GM04504 (cell line): ENCODE data around the gene SLC49A3.
"Not testable (repeated sequence)": the region's sequence is repeated elsewhere in the genome, so short reads cannot be mapped to it uniquely, and the experiment has no call there.

ENCODE experiments used
- DNase-seq: peaks from one replicate; pipeline ENCODE4 v3.0.0-alpha.2; 2012; ENCODE audit warnings: low read depth

The SLC49A3 gene

DNA sequence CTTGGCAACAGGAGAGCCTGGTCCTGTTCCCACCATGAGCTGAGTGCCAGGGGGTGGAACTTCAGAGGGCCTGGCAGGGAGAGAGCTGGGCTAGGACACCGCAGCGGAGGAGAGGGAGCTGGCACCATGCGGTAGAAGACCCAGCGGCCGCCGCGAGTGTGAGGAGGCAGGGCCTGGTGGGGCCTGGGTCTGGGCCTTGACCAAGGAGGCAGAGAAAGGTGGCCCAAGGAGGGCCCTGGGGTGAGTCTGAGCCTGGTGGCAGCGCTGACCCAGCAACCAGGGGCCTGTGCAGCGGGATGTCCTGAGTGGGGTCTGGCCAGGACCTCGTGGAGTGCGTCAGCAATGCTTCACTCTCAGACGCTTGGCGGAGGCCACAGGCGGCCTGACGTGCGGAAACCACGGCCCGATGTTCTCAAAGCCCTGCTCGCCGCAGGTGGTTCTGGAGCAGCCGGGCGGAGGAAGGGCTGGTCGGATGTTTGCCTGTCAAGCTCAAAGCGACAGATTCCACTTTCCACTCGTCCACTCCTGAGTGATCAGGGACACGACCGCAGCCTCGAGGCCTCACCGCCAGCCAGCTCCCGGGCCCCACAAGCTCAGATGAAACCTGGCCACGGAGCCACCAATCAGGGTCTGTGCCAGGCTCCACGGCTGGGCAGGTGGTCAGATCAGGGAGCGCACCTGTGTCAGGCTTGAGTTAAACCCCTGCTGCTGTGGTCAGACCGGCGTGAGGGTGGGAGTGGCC, 35.7 kb downstream of the SLC49A3 start:
- DNase-seq: no peak

- no peak for DNase-seq
These were observed 36.9 kb downstream of the SLC49A3 start for GRCh38 chr4:651884-652642.

DNA sequence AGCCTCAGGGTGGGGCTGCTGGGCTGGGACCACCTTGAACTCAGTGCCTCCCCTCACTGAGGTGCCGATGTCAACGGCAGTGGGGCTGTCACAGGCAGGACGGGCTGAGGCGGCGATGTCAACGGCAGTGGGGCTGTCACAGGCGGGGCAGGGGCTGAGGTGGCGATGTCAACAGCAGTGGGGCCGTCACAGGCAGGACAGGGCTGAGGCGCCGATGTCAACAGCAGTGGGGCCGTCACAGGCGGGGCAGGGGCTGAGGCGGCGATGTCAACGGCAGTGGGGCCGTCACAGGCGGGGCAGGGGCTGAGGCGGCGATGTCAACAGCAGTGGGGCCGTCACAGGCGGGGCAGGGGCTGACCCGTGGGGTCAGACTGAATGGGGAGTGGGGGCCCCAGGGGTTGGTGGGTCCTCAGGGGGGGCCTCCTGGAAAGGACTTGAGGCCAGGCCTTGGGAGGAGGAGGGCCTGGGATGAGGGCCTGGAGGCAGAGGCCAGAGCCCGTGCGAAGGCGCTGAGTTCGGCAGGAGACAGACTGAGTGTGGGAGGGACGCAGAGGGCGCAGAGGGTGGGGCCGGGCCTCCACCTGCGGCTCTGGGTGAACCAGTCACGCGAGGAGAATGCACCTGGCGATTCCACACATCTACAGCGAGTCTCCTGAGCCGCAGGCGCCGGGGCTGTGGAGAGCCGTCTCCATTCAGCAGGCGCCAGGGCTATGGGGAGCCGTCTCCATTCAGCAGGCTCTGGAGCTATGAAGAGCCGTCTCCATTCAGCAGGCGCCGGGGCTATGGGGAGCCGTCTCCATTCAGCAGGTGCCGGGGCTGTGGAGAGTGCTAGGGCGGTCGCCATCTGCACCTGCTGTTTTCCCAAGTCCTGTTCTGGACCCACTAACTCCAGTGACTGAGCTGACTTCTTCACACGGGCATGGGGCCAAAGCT, 37.7 kb downstream of the SLC49A3 start:
- no peak for DNase-seq

DNA sequence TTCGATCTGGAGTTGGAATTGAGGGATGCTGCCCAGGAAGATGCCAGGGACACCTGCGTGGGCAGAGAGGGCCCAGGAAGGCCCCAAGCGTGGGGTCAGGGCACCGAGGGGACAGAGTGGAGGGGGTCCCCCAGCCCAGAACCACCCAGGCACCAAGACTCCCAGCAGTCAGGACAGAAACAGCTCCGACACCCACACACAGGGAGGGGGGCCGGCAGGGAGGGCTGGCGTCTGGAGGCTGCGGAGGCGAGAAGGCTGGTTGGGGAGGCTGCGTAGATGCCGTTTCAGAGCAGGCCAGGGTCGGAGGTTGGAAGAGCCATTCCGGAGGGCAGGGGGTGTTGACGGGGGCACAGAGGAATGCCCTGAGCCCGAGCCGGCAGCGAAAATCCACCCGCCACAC, 38.5 kb downstream of the SLC49A3 start:
- DNase-seq: no peak

- no peak for DNase-seq
These were observed 39.1 kb downstream of the SLC49A3 start for GRCh38 chr4:649751-650310.

DNA sequence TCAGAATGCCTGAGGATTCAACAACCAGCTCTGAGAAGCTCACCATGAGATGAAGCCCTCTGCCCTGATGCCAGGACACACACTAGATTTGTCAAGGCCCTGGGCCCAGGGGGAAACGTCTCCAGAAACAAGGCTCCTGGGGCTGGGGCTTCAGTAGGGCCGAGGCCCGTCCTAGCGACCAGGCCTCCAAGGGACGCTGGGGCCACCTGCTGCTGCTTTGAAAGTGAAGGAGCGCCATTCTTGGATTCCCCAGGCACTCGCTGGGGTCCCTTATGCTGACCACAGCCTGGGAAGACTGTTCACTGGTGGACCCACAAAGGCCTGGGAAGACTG, 39.7 kb downstream of the SLC49A3 start:
- no peak for DNase-seq

GRCh38 chr4:648579-649292, 40.2 kb downstream of the SLC49A3 start:
- no peak for DNase-seq

DNA sequence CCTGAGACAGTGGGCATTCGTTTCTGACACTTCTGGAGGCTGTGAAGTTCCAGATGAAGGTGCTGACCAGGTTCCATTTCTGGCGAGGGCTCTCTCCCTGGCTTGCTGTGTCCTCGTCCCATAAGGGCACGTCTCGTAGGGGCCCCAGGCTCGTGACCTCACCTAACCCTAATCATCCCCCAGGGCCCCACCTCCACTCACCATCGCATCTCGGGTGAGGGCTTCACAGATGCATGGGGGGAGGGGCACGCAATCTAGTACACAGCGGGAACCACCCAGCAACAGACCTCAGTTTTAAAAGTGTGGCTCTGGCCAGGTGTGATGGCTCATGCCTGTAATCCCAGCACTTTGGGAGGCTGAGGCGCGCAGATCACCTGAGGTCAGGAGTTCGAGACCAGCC, 41.5 kb downstream of the SLC49A3 start:
- no peak for DNase-seq

DNA sequence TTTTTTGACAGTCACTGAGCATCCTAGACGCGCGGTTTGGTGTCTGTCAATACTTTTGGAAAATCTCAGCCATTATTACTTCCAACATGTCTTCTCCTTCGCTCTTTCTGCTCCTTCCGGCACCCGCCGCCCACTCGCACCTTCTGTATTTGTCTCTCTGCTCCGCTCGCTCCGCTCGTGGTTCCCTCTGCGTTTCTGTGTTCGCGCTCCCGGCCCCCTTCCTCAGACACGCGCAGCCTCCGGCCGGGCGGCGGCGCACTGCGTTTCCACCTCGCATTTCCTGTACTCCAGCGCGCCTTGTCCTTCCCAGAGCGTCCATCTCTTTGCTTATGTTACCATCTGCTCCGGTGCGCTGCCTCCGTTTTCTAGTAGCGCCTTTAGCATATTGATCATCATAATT, 42.5 kb downstream of the SLC49A3 start:
- DNase-seq: no peak

DNA sequence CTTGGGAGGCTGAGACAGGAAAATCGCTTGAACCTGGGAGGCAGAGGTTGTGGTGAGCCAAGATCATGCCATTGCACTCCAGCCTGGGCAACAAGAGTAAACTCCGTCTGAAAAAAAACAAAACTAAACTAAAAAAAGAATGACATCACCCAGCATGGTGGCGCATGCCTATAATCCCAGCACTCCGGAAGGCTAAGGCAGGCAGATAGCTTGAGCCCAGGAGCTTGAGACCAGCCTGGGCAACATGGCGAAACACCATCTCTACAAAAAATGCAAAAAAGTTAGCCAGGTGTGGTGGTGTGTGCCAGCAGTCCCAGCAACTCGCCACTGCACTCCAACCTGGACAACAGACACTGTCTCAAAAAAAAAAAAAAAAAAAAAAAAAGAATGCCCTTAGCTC, 46.6 kb downstream of the SLC49A3 start:
- DNase-seq: not testable (repeated sequence)

DNA sequence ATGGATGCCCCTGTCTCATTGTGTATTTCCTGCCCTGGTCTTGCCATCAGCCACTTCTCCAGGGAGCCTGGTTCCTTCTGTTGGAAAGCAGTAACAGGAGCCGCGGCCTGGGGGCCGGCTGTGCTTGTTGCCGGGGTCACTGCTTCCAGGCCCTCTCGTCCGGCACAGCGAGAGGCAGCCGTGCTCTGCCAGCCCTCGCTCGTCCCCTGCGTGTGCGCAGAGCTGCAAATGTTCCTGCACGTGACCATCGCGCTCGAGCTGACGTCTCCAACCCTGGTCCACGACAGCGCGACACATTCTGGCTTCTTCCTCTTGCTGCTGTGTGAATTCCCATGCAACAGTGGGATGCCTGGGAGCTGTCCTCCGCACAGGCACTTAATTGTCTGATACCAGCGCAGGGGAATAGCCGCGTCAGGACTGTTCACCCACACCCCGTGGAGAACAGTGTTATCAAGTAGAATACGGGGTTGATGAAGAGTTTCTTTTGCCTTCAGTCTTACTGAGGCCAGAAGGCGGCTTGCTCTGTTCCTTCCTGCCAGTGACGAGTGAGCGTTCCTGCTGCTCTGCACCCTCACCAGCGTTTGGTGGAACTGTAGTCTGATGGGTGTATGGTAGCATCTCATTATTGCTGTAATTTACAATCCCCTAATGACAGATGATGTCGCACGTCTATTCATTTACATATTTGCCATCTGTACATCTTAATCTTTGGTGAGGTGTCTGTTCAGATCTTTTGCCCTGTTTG, 51.2 kb downstream of the SLC49A3 start:
- no peak for DNase-seq

GRCh38 chr4:636628-637159, 52.3 kb downstream of the SLC49A3 start:
- DNase-seq: no peak

DNA sequence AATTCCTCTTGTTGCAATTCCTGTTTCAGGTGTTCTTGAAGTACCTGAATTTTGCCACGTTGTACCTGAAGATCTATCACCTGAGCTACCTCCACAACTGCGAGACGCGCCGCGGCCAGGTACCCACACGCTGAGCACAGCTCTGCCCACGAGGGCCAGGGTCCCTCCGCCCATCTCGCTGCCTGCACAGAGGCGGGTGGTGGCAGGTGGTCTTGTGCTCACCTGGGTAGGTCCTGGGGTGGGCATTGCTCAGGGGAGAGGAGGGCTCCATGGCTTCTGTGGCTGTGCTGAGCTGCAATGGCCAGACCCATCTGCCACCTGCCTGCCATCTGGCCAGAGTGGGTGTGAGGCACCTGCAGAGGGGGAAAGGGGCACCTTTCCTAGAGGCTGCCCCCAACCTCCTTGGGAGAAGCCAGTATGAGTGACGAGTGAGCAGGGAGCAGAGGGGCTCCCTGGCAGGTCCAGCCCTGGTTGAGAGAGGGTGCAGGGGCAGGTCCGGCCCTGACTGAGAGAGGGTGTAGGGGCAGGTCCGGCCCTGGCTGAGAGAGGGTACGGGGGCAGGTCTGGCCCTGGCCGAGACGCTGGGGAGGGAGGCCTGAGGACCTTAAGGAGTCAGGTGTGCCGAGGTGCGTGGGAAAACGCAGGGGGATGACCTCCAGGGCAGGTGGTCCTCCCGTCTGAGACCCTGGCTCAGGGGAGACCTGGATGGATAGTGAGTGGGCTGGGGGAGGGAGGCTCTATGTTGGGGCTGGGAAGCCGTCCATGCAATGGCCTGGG, 52.9 kb downstream of the SLC49A3 start:
- no peak for DNase-seq

- not testable (repeated sequence) for DNase-seq
These were observed 53.7 kb downstream of the SLC49A3 start for GRCh38 chr4:635066-635835.

GRCh38 chr4:634599-634985, 54.4 kb downstream of the SLC49A3 start:
- DNase-seq: no peak

DNA sequence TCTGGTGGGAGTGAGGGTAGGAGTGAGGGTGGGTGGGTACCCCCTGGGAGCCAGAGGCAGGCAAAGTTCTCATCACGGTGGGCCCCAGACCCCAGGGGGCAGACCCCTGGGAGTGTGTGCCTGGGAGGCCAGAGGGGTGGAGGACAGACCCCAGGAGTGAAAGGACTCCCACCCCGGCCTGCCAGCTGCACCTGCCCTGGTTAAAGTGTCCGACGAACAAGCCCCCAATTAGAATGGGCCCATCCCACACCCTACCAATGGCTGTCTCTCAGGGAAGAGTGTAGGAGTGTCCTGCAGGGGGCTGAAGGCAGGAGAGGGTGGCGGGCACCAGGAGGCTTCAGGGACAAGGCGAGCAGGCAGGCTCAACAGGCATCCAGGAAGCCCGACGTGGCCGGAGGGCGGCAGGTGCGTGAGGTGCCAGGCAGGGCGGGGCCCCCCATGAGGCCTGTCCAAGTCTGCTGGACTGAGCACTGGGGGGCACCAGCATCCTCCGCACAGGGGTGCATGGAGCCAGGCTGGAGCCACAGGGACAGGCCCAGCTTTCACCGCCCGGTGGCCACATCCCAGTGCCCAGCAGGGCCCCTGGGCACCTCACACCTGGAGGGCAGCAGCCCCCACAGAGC, 54.9 kb downstream of the SLC49A3 start:
- no peak for DNase-seq

- DNase-seq: no peak
These were observed 55.5 kb downstream of the SLC49A3 start for GRCh38 chr4:633406-633805.

DNA sequence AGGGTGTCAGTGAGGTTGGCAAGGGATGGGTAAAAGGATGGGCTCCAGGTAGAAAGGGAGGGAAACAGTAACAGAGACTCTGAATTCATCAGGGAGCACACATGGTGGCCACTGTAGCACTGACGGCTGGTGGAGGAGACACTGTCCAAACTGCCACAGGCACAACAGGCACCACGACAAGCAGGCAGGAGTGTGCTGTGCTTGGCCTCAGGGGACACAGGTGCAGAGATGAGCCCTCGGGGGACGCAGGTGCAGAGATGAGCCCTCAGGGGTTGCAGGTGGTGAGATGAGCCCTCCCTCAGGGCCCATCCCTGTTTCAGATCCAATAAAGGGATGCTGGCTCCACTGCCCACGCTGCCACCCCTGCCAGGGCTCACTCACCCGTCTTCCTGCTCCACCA, 56.0 kb downstream of the SLC49A3 start:
- DNase-seq: no peak
